Mesothelial cell of epicardium (in vitro differentiated cells): ENCODE data around the gene DNAAF3. TPM values are rescaled to one million over a fixed set of nuclear protein-coding genes. Genes with fewer than 3 reads are reported as not detected.
"Not testable (repeated sequence)": the region's sequence is repeated elsewhere in the genome, so short reads cannot be mapped to it uniquely, and the experiment has no call there.

Experiments used
- DNase-seq, 2 experiments: peaks; one replicate each; pipeline ENCODE4 v3.0.0; 2021; ENCODE audit warnings: low spot score in 2 of 2; ENCODE audit not compliant: unreplicated experiment in 2 of 2
- H3K27ac Mint-ChIP-seq: 2 replicates; pipeline ENCODE4 v1.8.0; 2021; ENCODE audit warnings: mixed read lengths
- H3K27me3 Mint-ChIP-seq: 2 replicates; pipeline ENCODE4 v1.8.0; 2021; ENCODE audit warnings: low read depth, mixed read lengths
- H3K36me3 Mint-ChIP-seq: 2 replicates; pipeline ENCODE4 v1.8.0; 2021; ENCODE audit warnings: mixed read lengths
- H3K4me1 Mint-ChIP-seq: 2 replicates; pipeline ENCODE4 v1.8.0; 2021; ENCODE audit warnings: mixed read lengths
- H3K4me3 Mint-ChIP-seq: 2 replicates; pipeline ENCODE4 v1.8.0; 2021; ENCODE audit warnings: mild to moderate bottlenecking, moderate library complexity, mixed read lengths
- H3K9me3 Mint-ChIP-seq: 2 replicates; pipeline ENCODE4 v1.8.0; 2021; ENCODE audit warnings: mixed read lengths
- total RNA-seq: library from RNA; stranded (reverse); gene quantifications from 3 replicates; pipeline ENCODE4 v1.2.1, GENCODE V29; 2021
- TF ChIP-seq, protein P1 (sequence below): fragments of 200-600 bp; sonication (generic); IDR thresholded peaks from one replicate; pipeline ENCODE4 v1.5.0; 2021; ENCODE audit warnings: antibody characterized with exemption; ENCODE audit not compliant: unreplicated experiment

The DNAAF3 gene
- total RNA-seq, 1 donor from 2014 or later, result 4.4 TPM

DNA sequence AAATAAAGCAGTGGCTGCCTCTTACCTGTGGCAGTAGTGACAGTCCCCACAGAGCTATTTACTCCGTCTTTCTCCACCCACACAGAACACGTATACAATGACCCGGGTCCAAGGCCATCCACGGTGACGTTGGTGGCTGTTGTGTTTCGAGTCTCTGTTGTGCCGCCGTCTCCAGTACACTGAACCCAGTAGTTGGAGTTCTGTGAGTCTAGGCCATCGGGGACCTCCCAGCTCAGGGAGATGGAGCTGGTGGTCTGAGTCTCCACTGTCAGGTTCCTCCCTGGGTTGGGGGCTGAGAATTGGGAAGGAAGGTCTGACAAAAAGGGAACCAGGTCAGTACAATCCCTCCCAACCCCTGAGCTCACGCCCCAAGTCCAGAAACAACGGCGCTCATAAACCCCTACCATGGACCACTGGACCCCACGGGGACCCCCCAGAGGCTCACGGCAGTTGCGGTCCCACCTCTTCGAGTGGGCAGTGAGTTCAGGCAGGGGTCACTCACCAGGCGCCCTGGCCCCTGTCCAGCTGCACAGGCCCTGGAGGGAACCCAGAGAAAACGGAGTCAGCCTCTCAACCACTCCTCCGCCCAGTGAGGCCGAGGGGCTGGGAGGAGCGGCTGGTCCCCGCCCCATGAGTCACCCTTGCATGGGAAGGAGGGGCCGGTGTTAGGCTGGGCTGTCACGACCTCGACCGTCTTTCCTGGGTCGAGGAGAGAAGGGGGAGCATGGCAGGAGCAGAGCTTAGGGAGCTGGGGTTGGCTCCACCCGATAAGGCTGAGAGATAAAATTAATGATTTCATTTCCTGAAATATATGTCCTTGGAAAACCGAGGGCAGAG lies 40.5 kb upstream of the DNAAF3 start:
- peaks cover 7% of the 10 kb centered on the region for H3K27me3 Mint-ChIP-seq
- peaks cover 8% of the 10 kb centered on the region for H3K36me3 Mint-ChIP-seq

GRCh38 chr19:55202199-55202598 lies 35.8 kb upstream of the DNAAF3 start:
- H3K4me1 Mint-ChIP-seq, H3K4me3 Mint-ChIP-seq, H3K9me3 Mint-ChIP-seq, DNase-seq, H3K27ac Mint-ChIP-seq: not testable (repeated sequence)
- H3K36me3 Mint-ChIP-seq, result peaks cover 11% of the 10 kb centered on the region
- peaks cover 16% of the 10 kb centered on the region for H3K27me3 Mint-ChIP-seq

More for the DNA sequence above, 40.5 kb upstream of the DNAAF3 start:
- TF ChIP-seq, protein P1, sequence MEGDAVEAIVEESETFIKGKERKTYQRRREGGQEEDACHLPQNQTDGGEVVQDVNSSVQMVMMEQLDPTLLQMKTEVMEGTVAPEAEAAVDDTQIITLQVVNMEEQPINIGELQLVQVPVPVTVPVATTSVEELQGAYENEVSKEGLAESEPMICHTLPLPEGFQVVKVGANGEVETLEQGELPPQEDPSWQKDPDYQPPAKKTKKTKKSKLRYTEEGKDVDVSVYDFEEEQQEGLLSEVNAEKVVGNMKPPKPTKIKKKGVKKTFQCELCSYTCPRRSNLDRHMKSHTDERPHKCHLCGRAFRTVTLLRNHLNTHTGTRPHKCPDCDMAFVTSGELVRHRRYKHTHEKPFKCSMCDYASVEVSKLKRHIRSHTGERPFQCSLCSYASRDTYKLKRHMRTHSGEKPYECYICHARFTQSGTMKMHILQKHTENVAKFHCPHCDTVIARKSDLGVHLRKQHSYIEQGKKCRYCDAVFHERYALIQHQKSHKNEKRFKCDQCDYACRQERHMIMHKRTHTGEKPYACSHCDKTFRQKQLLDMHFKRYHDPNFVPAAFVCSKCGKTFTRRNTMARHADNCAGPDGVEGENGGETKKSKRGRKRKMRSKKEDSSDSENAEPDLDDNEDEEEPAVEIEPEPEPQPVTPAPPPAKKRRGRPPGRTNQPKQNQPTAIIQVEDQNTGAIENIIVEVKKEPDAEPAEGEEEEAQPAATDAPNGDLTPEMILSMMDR, result no peak
- DNase-seq, result peak; percentile 51 to 75
- Mint-ChIP-seq H3K27ac (peak overlapping the region; percentile 98), H3K4me3 (peak overlapping the region; percentile 71), H3K4me1 (peaks cover 22% of the 10 kb centered on the region), H3K9me3 (no peaks in the 10 kb centered on the region)

- Mint-ChIP-seq H3K27ac (no peak overlapping the region), H3K4me3 (no peak overlapping the region), H3K9me3 (no peaks in the 10 kb centered on the region), H3K36me3 (peaks cover 15% of the 10 kb centered on the region), H3K4me1 (no peaks in the 10 kb centered on the region), H3K27me3 (peaks cover 16% of the 10 kb centered on the region)
- DNase-seq, result no peak
- TF ChIP-seq, protein P1, result no peak
These were observed 33.3 kb upstream of the DNAAF3 start for GRCh38 chr19:55199620-55200204.

DNA sequence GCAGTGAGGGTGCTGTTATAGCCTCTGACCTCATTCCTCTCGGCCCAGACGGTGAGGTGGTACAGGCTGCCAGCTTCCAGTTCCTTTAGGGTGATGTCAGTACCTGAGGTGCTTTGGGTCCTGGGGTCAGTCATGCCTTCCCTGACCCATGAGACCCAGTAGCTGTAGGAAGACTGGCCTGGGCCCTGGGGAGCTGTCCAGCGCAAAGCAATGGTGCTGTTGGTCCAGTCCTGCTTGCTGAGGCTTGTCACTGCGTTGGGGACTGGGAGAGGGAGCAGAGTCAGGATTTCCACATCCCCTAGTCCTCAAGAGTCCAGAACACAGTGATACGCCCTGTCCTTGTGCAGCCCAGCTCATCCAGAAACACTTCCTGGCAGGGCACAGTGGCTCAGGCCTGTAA lies 32.2 kb upstream of the DNAAF3 start:
- peaks cover 15% of the 10 kb centered on the region for H3K27me3 Mint-ChIP-seq
- no peak overlapping the region for H3K27ac Mint-ChIP-seq

GRCh38 chr19:55197528-55197927 lies 31.1 kb upstream of the DNAAF3 start:
- Mint-ChIP-seq H3K9me3 (no peaks in the 10 kb centered on the region), H3K36me3 (peaks cover 12% of the 10 kb centered on the region), H3K4me1 (no peaks in the 10 kb centered on the region), H3K4me3 (no peak overlapping the region), H3K27me3 (peaks cover 18% of the 10 kb centered on the region), H3K27ac (no peak overlapping the region)
- TF ChIP-seq, protein P1, result no peak
- DNase-seq, result no peak

More for the DNA sequence above, 32.2 kb upstream of the DNAAF3 start:
- no peak for DNase-seq
- TF ChIP-seq, protein P1, result no peak
- H3K36me3 Mint-ChIP-seq, result peaks cover 13% of the 10 kb centered on the region
- no peaks in the 10 kb centered on the region for H3K4me1 Mint-ChIP-seq
- H3K9me3 Mint-ChIP-seq, result no peaks in the 10 kb centered on the region
- H3K4me3 Mint-ChIP-seq, result no peak overlapping the region

DNA sequence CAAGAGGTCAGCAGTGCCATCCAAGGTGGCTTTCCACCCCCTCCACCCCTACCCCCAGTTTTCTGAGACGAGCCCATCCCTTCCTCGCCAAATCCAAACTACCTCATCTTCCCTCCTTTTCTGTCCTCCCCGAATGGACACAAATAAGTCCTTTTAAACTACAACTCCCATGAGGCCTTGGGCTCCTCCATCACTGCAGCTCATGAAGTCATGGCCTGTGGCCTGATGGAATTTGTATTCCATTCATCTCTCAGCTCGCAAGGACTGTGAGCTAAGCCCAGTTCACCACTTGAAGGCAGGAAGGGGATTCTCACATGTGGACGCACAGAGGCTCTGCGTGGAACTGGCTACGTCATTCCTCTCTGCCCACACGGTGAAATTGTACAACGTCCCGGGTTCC lies 30.4 kb upstream of the DNAAF3 start:
- no peak for DNase-seq
- Mint-ChIP-seq H3K4me3 (no peak overlapping the region), H3K4me1 (no peaks in the 10 kb centered on the region), H3K36me3 (peaks cover 6% of the 10 kb centered on the region), H3K27ac (no peak overlapping the region), H3K27me3 (peaks cover 19% of the 10 kb centered on the region), H3K9me3 (no peaks in the 10 kb centered on the region)
- TF ChIP-seq, protein P1, result no peak
